GM18499 (cell line): Measurements from ENCODE around the gene ADAMTS19.

Source experiments
- ATAC-seq: cut with Tn5 transposase; IDR thresholded peaks from one replicate; pipeline ENCODE4 v1.9.1; 2021; ENCODE audit warnings: moderate number of reproducible peaks; ENCODE audit not compliant: insufficient read depth, unreplicated experiment

The ADAMTS19 gene

DNA sequence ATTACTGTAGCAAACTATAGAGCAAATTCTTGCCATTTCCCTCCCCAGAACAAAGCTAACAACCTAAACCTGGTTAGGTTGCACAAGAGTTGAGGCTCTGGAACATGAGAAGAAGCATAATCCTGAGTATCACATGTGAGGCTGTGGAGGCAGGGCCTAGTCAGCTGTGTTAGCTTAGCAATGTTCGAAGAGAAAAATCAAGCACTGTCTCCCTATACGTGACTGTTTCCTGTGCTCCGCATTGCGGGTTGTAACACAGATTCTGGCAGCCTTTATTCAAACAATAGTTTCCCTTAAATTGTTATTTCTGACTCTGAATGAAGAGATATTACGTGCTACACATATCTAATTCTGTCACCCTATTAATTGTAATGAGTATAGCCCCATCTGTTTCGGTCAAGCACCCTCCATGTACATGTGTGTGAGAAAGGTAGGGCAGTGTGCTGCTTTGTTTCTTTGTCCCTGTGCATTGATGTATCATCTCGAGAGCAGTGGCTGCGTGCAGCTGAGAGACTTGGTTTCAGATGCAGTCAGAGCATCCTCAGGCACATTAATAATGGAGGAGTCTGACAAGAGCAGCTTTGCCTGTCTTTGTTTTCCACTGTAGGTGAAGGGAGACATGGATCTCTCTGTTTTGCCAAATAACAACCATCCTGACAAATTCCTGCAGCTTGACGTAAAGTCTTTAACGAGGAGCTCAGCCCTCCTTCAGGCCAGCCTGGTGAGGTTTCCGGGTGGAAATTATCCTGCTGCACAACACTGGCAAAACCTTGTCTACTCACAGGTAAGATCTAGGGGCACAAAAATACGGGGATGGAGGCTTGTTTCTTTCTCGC is 287.7 kb downstream of the ADAMTS19 start, which contains the start of gene MINAR2:
Gene MINAR2, plus strand, starts transcription at position 523 of the 836 bp plus-strand sequence. Its CDS starts 97 bp downstream, at position 620.
- ATAC-seq = no peak

DNA sequence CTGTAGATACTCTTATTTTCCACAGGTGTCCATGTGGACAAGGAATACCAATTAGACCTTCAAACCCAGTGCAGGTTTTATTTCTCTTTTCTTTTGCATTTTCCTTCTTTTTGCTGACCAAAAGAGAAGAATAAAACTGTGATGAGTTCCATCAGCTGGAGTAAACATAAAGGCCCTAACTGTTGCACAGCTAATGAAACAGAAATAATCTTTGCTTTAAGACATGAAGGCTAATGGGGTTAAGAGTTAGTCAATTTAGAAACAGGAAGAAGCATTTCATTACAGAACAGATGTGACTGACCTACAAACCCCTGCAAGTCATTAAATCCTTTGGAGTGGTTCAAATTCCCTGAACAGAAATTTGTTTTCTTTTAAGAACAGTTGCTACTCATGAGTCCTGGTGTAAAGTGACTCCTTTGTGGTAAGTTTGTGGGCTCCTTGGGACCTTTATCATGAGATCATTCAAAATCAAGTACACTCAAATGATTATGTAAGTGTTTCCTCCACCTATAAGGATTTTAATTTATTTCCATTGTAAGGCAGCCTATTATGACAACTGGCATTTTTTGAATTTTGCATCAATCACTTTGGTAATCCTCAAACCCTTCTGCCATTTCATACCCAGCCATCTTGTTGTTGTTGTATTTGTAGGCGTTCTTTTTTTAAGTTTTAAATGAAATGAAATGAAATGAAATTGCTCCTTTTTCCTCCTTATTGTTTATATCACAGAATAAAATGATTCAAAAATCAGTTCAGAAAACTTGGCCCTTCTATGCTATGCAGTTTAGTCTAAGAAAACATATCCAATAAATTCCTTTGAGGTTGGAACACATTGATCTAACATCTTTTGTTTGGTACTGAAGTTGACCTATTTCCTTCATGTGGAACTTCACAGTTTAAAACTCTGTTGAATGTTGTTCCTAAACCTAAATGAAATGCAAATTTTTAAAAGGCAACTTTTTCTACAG is 289.1 kb downstream of the ADAMTS19 start:
- no peak for ATAC-seq

DNA sequence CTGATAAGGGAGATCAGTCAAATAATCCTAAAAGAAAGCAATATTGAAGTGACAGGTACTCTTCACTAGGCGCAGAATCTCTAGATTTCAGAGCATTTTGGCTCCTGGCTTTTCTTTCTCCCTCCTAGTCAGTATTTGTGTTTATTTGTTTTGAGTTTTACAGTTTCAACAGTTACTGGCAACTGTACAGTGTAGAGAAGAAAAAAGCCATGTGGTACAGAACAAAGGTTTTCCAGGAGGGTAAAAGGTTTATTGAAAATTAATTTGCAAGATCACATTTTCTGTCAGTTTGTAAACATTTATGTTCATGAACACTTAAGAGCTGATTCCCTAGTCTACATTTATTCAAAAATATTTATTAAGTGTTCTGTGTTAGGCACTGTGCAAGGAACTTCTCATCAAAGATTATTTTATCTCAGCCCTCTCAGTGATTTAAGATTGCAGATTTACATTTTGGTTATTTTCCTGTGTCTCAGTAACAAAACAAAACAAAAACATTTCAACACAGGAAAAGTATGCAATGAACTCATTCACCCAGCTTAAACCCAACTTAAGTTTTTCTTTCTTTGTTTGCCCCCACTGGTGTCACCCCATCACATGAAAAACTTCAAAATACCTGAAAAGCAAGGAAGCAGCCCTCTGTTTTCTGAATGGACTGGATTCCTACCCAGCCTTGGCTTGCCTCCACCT is 300.7 kb downstream of the ADAMTS19 start:
- no peak for ATAC-seq

DNA sequence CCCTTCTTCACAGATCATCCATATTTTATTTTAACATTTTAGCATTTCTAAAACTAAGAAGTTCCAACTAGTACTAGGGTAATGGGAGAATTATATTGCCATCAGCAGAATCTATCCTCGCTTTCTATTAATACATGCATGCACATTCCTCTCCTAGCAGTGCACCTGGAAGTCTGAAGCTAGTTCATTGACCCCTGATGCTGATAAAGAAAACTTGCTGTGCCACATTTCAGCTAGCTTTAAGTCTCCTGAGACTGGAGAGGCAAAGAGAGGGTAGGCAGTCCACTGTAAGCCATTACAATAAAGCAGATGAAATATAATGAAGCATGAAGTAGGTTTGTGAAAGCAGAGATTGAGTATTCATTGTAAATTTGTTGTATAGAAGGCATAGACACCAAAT is 303.6 kb downstream of the ADAMTS19 start:
- no peak for ATAC-seq

DNA sequence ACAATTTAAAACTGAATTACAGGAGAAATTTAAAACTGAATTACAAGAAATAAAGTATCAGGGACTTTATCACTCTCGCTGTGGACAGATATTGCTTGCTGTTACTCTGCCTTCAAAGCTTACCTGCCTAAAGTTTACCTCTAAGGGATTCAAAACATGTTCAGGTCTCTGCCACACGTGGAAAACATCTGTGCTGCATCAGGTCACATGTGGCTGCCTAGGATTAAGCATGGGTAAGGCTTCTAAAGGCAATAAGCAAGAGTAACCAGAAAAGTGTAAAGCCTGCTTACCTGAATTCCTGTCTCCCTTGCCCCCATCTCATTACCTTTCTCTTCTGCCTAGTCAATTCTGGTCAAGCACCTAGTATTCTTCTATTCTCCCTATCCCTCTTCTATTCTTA is 306.7 kb downstream of the ADAMTS19 start:
- no peak for ATAC-seq

DNA sequence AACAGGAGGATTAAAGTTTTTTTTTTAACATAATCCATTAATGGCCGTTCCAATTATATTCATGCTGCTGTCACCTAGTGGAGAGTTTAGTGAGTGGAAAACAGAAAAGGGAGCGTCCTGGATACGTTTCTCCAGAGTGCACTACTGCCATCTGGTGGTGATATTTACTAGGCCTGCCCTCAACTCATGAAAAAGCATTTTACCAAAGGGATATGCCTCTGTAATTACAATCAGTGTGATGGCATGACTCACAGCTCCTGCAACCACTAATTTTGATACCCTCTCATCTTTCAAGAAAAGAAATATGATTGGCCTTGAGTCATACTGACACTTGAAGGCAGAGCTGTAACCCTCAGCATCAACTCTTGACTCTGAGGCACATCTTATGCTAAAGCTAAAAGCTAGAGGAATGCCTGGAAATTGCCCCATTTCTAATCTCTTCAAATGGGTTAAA is 307.9 kb downstream of the ADAMTS19 start:
- ATAC-seq = peak; percentile 95

DNA sequence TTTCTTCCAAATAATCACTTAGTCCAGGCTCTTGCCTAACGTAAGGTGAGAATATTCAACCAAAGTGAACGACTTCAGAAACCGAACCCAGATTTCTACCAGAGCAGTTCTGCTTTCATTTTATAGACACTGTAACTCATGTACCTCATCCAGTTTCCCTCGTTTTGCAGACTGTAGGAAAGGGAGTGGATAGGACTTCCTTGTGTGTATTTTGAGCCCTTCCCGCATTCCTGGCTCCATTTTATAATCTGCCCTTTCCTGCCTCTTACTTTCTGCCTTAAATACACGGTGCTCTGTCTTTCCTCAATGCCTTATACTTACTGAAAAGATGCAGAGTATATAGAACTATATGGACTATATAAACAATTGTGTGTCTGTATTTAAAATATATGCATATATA is 308.6 kb downstream of the ADAMTS19 start:
- no peak for ATAC-seq

DNA sequence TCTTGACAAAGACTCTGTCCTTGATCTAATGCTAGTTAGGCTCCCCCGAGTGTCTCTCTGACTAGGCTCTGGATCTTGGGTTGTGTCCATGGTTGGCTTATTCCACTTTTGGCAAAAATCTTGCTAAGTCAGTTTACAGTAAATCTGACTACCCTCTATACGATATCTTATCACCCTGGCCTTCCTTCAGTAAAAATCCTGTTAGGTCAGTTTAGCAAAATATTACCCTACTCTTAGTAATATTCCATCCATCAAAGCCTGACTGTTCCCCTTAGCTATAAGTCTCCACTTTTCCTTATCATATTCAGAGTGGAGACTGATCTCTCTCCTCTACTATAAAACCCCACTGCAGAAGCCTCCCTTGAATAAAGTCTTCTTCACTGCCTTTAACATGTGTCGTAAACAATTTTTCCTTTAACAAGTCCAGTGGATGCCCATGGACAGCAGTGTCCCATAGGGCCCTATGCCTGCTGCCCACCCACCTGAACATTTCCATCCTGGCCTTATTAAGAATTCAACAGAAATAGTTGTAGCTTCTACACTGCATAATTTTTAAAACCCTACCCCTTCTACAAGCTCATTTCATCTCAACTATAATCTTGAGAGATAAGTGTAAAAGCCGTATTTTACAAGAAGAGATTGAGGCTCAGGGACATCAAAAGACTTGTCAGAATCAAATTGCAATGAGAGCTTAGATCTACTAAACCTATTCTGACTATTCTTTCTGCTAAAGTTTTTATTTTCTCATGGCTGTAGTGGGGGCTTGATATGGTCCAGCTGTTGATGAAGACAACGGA is 310.1 kb downstream of the ADAMTS19 start:
- ATAC-seq = no peak

DNA sequence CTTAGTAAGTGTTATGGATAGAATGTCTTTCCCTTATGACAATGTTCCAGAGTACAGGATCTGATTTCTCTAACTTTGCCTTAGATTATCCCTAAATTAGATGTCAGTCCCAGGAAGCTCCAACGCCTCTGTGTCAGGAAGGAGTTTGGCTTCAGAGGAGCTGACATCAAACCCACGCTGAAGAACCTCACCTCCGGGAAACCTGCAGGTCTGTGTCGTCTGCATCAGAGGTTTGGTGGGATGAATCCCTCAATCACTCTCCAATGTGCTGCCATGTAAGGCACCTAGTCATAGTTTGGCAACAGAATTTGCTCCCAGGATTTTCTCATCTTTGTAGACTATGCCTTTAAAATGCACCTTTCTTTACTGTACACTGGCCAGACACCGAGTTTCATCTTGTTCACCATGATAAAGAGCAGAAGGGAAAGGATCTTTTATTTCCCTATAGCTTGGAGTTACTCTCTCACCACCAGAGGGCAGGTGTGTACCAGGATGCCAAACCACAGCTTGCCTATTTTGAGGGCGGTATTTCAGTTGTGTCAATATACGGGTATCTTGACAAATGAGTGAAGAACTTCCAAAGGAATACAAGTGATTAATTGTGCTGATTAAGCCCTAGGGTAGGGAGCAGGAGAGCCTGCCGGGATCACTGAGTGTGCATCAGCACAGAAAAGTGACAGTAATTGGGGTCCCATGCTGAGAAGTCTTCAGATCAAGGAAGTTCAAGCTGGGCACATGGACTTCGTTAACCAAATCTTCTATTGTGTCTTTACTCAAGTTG is 311.1 kb downstream of the ADAMTS19 start:
- peak; percentile 42 for ATAC-seq

DNA sequence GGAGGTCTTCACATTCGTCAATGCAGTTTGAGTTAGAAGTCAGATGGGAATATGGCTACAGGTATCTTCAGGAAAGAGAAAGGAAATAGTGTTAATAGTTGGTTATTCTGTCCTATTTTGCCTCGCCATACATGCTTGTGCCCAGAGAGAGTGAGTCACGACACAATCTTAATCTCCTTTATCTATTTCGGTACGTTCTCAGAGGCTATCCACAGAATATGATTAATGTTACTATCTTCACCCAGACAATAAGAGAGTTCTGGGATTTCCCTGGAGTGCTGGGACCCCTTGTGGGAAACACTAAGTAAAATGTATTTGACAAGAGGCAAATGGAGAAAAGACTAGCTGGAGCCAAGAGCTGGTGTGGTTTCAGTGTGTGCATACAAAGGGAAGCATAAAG is 313.3 kb downstream of the ADAMTS19 start:
- no peak for ATAC-seq

DNA sequence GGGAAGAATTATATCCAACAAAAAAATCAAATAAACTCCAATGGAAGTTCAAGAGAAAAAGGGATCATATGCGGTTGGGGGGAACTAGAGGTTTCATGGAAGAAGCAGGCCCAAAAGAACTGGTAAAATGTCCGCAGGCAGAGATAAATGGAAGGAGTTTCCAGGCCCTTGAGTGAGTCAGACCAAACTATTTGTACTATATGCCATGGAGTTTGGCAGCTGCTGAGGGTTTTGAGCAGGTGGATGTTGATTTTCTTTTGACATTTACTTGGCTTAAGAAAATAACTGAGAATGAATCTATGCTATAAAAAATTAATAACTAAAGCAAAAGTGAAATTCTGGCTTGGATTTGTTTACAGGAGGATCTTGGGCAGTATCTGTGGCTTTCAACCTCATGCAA is 321.5 kb downstream of the ADAMTS19 start:
- ATAC-seq = no peak
